Measurements from ENCODE around the gene JUND.

JUND gene

GRCh38 chr19:18322759-18323460 lies 41.5 kb upstream of the JUND start, which contains the start of gene LSM4:
TSS of gene LSM4 (minus strand) at chr19:18323076. CDS start at chr19:18323020, 56 bp downstream.
- TF ChIP-seq FOXA1 (IDR thresholded peaks at IDR 0.05) (no peak), ZNF384 (IDR thresholded peaks at IDR 0.05) (no peak), SUZ12 (IDR thresholded peaks at IDR 0.05) (no peak), HDGF (IDR thresholded peaks at IDR 0.05; ENCODE audit: borderline replicate concordance) (no peak), PKNOX1 (IDR thresholded peaks at IDR 0.05) (peak; percentile 98), NFRKB (IDR thresholded peaks at IDR 0.05) (no peak), L3MBTL2 (conservative IDR thresholded peaks at IDR 0.05) (peak; percentile 56), ARNT (IDR thresholded peaks at IDR 0.05) (no peak), FOXM1 (IDR thresholded peaks at IDR 0.05; ENCODE audit: borderline replicate concordance) (no peak), LEF1 (IDR thresholded peaks at IDR 0.05; ENCODE audit: borderline replicate concordance) (no peak), CTBP1 (IDR thresholded peaks at IDR 0.05; ENCODE audit: borderline replicate concordance) (no peak), SP1 (IDR thresholded peaks at IDR 0.05) (no peak), TARDBP (IDR thresholded peaks at IDR 0.05) (no peak), BHLHE40 (IDR thresholded peaks at IDR 0.05; ENCODE audit: borderline replicate concordance) (no peak), ELF4 (IDR thresholded peaks at IDR 0.05) (no peak), FOXK2 (IDR thresholded peaks at IDR 0.05) (no peak)
- DNase-seq (ENCODE audit: extremely low spot score), result peak; percentile 98
- ChIA-PET POLR2A (interaction anchor here (0.6 to 21.8 kb wide), 21 partner anchors 9 to 117 kb away, joined by 3 to 491 read pairs (median 4); partner anchors contain the start of genes IQCN, JUND and SSBP4), CTCF (interaction anchor here (0.6 to 3.6 kb wide), 5 partner anchors 10 to 92 kb away, joined by 3 to 59 read pairs (median 7); partner anchors contain the start of gene JUND)

- ChIA-PET CTCF (interaction anchor here (0.6 to 3.6 kb wide), 5 partner anchors 11 to 92 kb away, joined by 3 to 59 read pairs (median 7); partner anchors contain the start of gene JUND), POLR2A (interaction anchor here (0.8 to 21.8 kb wide), 20 partner anchors 9 to 117 kb away, joined by 3 to 491 read pairs (median 4); partner anchors contain the start of genes IQCN, JUND and SSBP4)
- DNase-seq (ENCODE audit: extremely low spot score), result no peak
- TF ChIP-seq FOXA1 (IDR thresholded peaks at IDR 0.05) (no peak), ELF4 (IDR thresholded peaks at IDR 0.05) (no peak), TARDBP (IDR thresholded peaks at IDR 0.05) (no peak), L3MBTL2 (conservative IDR thresholded peaks at IDR 0.05) (no peak), FOXM1 (IDR thresholded peaks at IDR 0.05; ENCODE audit: borderline replicate concordance) (no peak), BHLHE40 (IDR thresholded peaks at IDR 0.05; ENCODE audit: borderline replicate concordance) (no peak), PKNOX1 (IDR thresholded peaks at IDR 0.05) (no peak), ARNT (IDR thresholded peaks at IDR 0.05) (no peak), SP1 (IDR thresholded peaks at IDR 0.05) (no peak), ZNF384 (IDR thresholded peaks at IDR 0.05) (no peak), FOXK2 (IDR thresholded peaks at IDR 0.05) (no peak)
Measured at GRCh38 chr19:18322318-18322758, 40.9 kb upstream of the JUND start.

GRCh38 chr19:18321734-18322102 lies 40.3 kb upstream of the JUND start:
- no peak for DNase-seq (ENCODE audit: extremely low spot score)
- no peak for TF ChIP-seq NFRKB (IDR thresholded peaks at IDR 0.05)
- TF ChIP-seq CTBP1 (IDR thresholded peaks at IDR 0.05; ENCODE audit: borderline replicate concordance), result no peak
- no peak for TF ChIP-seq PKNOX1 (IDR thresholded peaks at IDR 0.05)
- TF ChIP-seq BHLHE40 (IDR thresholded peaks at IDR 0.05; ENCODE audit: borderline replicate concordance), result no peak
- no peak for TF ChIP-seq FOXM1 (IDR thresholded peaks at IDR 0.05; ENCODE audit: borderline replicate concordance)
- no peak for TF ChIP-seq TARDBP (IDR thresholded peaks at IDR 0.05)
- TF ChIP-seq FOXK2 (IDR thresholded peaks at IDR 0.05), result no peak
- TF ChIP-seq HDGF (IDR thresholded peaks at IDR 0.05; ENCODE audit: borderline replicate concordance), result no peak
- TF ChIP-seq SP1 (IDR thresholded peaks at IDR 0.05), result no peak
- no peak for TF ChIP-seq FOXA1 (IDR thresholded peaks at IDR 0.05)
- no peak for TF ChIP-seq SUZ12 (IDR thresholded peaks at IDR 0.05)
- TF ChIP-seq L3MBTL2 (conservative IDR thresholded peaks at IDR 0.05), result no peak
- TF ChIP-seq ZNF384 (IDR thresholded peaks at IDR 0.05), result no peak
- ChIA-PET POLR2A (interaction anchor here (0.8 to 21.8 kb wide), 16 partner anchors 8 to 99 kb away, joined by 3 to 491 read pairs (median 6); partner anchors contain the start of genes IQCN, JUND and SSBP4), CTCF (interaction anchor here (1.2 to 3.6 kb wide), 3 partner anchors 17 to 46 kb away, joined by 7 to 59 read pairs (median 8); partner anchors contain the start of gene JUND)

GRCh38 chr19:18320865-18321733 lies 39.7 kb upstream of the JUND start:
- CTCF ChIA-PET, result interaction anchor here (0.6 to 3.6 kb wide), 2 partner anchors 20 to 41 kb away, joined by 3 to 59 read pairs; partner anchors contain the start of gene JUND
- TF ChIP-seq HDGF (IDR thresholded peaks at IDR 0.05; ENCODE audit: borderline replicate concordance) (no peak), ELF4 (IDR thresholded peaks at IDR 0.05) (no peak), SUZ12 (IDR thresholded peaks at IDR 0.05) (no peak), CTBP1 (IDR thresholded peaks at IDR 0.05; ENCODE audit: borderline replicate concordance) (no peak), SP1 (IDR thresholded peaks at IDR 0.05) (no peak), BHLHE40 (IDR thresholded peaks at IDR 0.05; ENCODE audit: borderline replicate concordance) (no peak), ZNF384 (IDR thresholded peaks at IDR 0.05) (no peak), ARNT (IDR thresholded peaks at IDR 0.05) (no peak), PKNOX1 (IDR thresholded peaks at IDR 0.05) (no peak), FOXM1 (IDR thresholded peaks at IDR 0.05; ENCODE audit: borderline replicate concordance) (no peak), L3MBTL2 (conservative IDR thresholded peaks at IDR 0.05) (no peak), NFRKB (IDR thresholded peaks at IDR 0.05) (no peak), TARDBP (IDR thresholded peaks at IDR 0.05) (no peak)

More at GRCh38 chr19:18320865-18321733, 39.7 kb upstream of the JUND start:
- POLR2A ChIA-PET, result interaction anchor here (0.6 to 21.8 kb wide), 10 partner anchors 7 to 179 kb away, joined by 3 to 491 read pairs (median 4); partner anchors contain the start of genes IQCN and JUND
- no peak for DNase-seq (ENCODE audit: extremely low spot score)
